ENCODE results near the gene SLC25A42.

The SLC25A42 gene

GRCh38 chr19:19026299-19026971, 37.4 kb upstream of the SLC25A42 start:
- Mint-ChIP-seq H3K27me3 (ENCODE audit: low read depth) (no peaks in the 10 kb centered on the region), H3K4me1 (peaks cover 5% of the 10 kb centered on the region), H3K36me3 (ENCODE audit: low read depth) (peaks cover 66% of the 10 kb centered on the region), H3K4me3 (no peak overlapping the region), H3K27ac (no peak overlapping the region), H3K9me3 (no peaks in the 10 kb centered on the region)
- TF ChIP-seq CTCF (IDR thresholded peaks at IDR 0.05; ENCODE audit: unreplicated experiment in 3 of 3), result peak in 2 of 3 experiments; percentile 11 to 12

DNA sequence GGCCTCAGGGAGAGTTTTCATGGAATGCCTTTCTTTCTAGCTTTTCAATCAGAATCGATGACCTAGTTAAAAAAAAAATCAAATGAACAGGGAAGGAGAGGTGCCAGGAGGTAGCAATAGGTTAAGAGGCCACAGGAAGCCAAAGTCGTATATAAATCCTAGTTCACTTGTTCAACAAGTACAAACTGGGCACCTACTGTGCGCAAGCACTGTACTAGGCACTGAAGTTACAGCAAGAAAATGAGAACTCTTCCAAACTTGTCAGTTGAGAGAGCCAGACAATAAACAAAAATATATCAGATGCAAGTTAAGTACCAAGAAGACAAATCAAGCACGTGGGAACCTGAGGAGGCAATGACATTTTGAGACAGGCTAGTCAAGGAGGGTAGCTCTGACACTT, 36.6 kb upstream of the SLC25A42 start:
- Mint-ChIP-seq H3K36me3 (ENCODE audit: low read depth) (peaks cover 66% of the 10 kb centered on the region), H3K4me1 (peaks cover 9% of the 10 kb centered on the region), H3K9me3 (no peaks in the 10 kb centered on the region), H3K4me3 (peak overlapping the region in 1 of 3 experiments; percentile 9), H3K27ac (no peak overlapping the region), H3K27me3 (ENCODE audit: low read depth) (no peaks in the 10 kb centered on the region)
- no peak for TF ChIP-seq CTCF (IDR thresholded peaks at IDR 0.05; ENCODE audit: unreplicated experiment in 3 of 3)

GRCh38 chr19:19028526-19028925, 35.3 kb upstream of the SLC25A42 start:
- TF ChIP-seq CTCF (IDR thresholded peaks at IDR 0.05; ENCODE audit: unreplicated experiment in 3 of 3), result no peak
- H3K27me3 Mint-ChIP-seq (ENCODE audit: low read depth), result no peaks in the 10 kb centered on the region
- peaks cover 13% of the 10 kb centered on the region for H3K4me1 Mint-ChIP-seq
- no peak overlapping the region for H3K27ac Mint-ChIP-seq
- peaks cover 56% of the 10 kb centered on the region for H3K36me3 Mint-ChIP-seq (ENCODE audit: low read depth)
- peak overlapping the region in 2 of 3 experiments; percentile 2 to 63 for H3K4me3 Mint-ChIP-seq
- H3K9me3 Mint-ChIP-seq, result no peaks in the 10 kb centered on the region

- Mint-ChIP-seq H3K4me1 (peaks cover 15% of the 10 kb centered on the region), H3K27me3 (ENCODE audit: low read depth) (no peaks in the 10 kb centered on the region), H3K4me3 (peak overlapping the region; percentile 95 to 98 (median 97)), H3K9me3 (no peaks in the 10 kb centered on the region), H3K36me3 (ENCODE audit: low read depth) (peaks cover 46% of the 10 kb centered on the region), H3K27ac (peak overlapping the region; percentile 94 to 99 (median 98))
- TF ChIP-seq CTCF (IDR thresholded peaks at IDR 0.05; ENCODE audit: unreplicated experiment in 3 of 3), result no peak
Observed at GRCh38 chr19:19031891-19032290, 31.9 kb upstream of the SLC25A42 start.

DNA sequence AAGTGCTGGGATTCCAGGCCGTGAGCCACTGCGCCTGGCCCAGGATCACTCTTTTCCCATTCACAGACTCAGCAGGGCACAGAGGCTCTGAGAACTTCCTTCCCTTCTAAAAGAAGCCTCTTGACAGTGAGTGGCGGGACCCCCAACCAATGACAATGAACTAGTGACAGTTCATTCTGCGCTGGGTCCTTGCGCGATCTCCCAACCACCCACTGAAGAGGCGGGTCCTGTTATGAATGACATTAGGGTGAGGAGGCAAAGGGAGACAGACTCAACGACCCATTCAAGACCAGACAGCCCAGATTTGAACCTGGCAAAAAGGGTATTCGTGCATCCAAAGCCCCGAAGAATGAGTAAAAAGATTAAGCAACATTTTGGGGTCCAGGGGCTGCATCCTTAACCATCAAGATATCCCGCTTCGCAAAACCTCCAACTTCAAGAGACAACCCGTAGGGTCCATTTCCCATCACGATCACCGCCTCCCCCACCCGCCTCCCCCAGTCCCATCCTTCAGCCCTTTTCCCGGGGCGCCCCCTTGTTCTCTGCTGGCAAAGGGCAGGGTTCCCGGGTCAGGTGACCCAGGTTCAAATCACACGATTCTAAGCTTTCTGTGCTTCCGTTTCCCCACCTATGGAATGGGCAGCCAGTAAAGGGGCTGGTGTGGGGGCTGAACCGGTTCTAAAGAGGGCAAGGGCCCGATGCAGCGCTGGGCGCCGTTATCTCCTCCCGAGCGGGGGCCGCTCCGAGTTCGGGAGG, 31.2 kb upstream of the SLC25A42 start:
- TF ChIP-seq CTCF (IDR thresholded peaks at IDR 0.05; ENCODE audit: unreplicated experiment in 3 of 3), result no peak
- Mint-ChIP-seq H3K4me3 (peak overlapping the region; percentile 95 to 98 (median 97)), H3K27ac (peak overlapping the region; percentile 94 to 99 (median 98)), H3K9me3 (no peaks in the 10 kb centered on the region), H3K4me1 (peaks cover 15% of the 10 kb centered on the region), H3K27me3 (ENCODE audit: low read depth) (no peaks in the 10 kb centered on the region), H3K36me3 (ENCODE audit: low read depth) (peaks cover 43% of the 10 kb centered on the region)

DNA sequence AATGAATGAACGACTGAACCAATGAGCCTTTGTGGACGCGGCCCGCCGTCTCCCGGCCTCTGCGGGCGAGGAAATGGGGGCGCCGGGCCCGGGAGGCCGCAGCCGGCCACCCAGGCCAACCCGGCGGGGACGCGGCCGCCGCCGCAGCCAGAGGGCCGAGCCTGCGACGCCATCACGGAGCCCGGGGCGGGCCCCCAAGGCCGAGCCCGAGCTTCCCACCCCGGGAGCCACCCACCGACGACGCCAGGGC, 30.7 kb upstream of the SLC25A42 start:
- Mint-ChIP-seq H3K27me3 (ENCODE audit: low read depth) (no peaks in the 10 kb centered on the region), H3K36me3 (ENCODE audit: low read depth) (peaks cover 43% of the 10 kb centered on the region), H3K27ac (peak overlapping the region in 2 of 3 experiments; percentile 98 to 99), H3K4me1 (peaks cover 15% of the 10 kb centered on the region), H3K4me3 (peak overlapping the region; percentile 95 to 98 (median 97)), H3K9me3 (no peaks in the 10 kb centered on the region)
- no peak for TF ChIP-seq CTCF (IDR thresholded peaks at IDR 0.05; ENCODE audit: unreplicated experiment in 3 of 3)

All from nephron (organoid).